NCI-H128 (cell line): ENCODE measurements around the gene RAB27A.
"Not testable (repeated sequence)": the region's sequence is repeated elsewhere in the genome, so short reads cannot be mapped to it uniquely, and the experiment has no call there.

ENCODE experiments used
- DNase-seq: peaks from one replicate; lab custom pipeline; 2025; ENCODE audit not compliant: unreplicated experiment; lab: John Stamatoyannopoulos, UW

The RAB27A gene

GRCh38 chr15:55289746-55290527 is at the start of gene RAB27A:
Gene RAB27A (minus strand): TSS chr15:55289813. CDS start chr15:55234934, 54,879 bp downstream.
- peak; percentile 52 for DNase-seq

GRCh38 chr15:55337160-55337559 is 47.5 kb upstream of the RAB27A start:
- no peak for DNase-seq

DNA sequence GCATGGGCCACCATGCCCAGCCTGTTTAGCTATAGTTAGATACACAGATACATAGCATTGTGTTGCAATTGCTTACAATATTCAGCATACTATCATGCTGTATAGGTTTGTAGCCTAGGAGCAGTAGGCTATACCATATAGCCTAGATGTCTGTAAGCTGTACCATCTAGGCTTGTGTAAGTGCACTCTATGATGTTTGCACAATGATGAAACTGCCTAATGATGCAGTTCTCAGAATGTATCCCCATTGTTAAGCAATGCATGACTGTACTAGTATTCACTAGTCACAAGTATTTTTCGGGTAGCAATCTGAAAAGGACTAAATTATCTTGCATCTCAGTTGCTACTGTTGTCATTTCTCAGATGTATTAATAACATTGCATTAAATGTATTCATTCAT is 45.4 kb upstream of the RAB27A start:
- no peak for DNase-seq

DNA sequence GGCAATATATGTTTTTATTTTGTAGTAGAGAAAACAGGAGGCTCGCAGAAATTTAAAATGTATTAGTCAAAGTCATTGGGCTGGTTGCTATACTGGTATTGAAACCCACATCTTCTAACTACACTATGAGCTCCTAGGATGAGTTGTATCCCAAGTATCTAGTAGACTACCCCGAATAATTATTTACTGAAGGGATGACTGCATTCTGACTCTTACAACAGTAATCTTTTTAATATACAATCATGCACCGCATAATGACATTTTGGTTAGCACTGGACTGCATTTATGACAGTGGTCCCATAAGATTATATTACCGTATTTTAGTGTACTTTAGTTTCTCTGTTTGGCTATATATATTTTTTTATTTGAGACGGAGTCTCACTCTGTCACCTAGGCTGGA is 44.8 kb upstream of the RAB27A start:
- DNase-seq = no peak

- DNase-seq = no peak
Observed at GRCh38 chr15:55327387-55327786, 37.8 kb upstream of the RAB27A start.

GRCh38 chr15:55322467-55322866 is 32.9 kb upstream of the RAB27A start:
- no peak for DNase-seq

DNA sequence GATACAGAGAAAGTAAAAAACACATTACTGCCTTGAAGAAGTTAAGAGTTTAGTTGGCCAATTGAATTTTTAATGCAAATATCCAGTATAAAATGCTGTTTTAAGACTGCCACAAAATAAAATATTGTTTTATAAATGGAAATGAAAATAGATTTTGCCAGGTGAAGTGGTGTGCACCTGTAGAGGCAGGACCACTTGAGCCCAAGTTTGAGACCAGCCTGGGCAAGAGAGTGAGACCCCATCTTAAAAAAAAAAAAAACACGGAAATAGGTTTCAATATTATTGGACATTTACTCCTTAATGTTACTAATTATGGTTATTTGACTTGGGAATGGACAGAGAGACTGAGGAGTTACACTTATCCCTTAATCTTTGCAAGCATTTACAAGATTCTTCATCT is 31.4 kb upstream of the RAB27A start:
- no peak for DNase-seq

- DNase-seq = no peak
Observed at GRCh38 chr15:55320238-55320550, 30.6 kb upstream of the RAB27A start.

GRCh38 chr15:55319537-55320237 is 30.1 kb upstream of the RAB27A start:
- no peak for DNase-seq

- DNase-seq = peak; percentile 36
Observed at GRCh38 chr15:55318588-55319494, 29.2 kb upstream of the RAB27A start, which contains the start of the genes PIGB and PIGBOS1. Gene PIGB (plus strand): TSS chr15:55319222. CDS start chr15:55319251, 29 bp downstream. Gene PIGBOS1 (minus strand): TSS chr15:55319123. CDS start chr15:55317792, 1,331 bp downstream.

DNA sequence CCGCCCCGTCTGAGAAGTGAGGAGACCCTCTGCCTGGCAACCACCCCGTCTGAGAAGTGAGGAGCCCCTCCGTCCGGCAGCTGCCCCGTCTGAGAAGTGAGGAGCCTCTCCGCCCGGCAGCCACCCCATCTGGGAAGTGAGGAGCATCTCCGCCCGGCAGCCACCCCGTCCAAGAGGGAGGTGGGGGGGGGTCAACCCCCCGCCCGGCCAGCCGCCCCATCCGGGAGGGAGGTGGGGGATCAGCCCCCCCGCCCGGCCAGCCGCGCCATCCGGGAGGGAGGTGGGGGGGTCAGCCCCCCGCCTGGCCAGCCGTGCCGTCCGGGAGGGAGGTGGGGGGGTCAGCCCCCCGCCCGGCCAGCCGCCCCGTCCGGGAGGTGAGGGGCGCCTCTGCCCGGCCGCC is 13.2 kb upstream of the RAB27A start:
- not testable (repeated sequence) for DNase-seq

GRCh38 chr15:55297315-55297714 is 7.7 kb upstream of the RAB27A start:
- no peak for DNase-seq

GRCh38 chr15:55290528-55291057 is 980 bp upstream of the RAB27A start:
- peak; percentile 52 for DNase-seq

- DNase-seq = no peak
Observed at GRCh38 chr15:55289011-55289745, 435 bp downstream of the RAB27A start.

DNA sequence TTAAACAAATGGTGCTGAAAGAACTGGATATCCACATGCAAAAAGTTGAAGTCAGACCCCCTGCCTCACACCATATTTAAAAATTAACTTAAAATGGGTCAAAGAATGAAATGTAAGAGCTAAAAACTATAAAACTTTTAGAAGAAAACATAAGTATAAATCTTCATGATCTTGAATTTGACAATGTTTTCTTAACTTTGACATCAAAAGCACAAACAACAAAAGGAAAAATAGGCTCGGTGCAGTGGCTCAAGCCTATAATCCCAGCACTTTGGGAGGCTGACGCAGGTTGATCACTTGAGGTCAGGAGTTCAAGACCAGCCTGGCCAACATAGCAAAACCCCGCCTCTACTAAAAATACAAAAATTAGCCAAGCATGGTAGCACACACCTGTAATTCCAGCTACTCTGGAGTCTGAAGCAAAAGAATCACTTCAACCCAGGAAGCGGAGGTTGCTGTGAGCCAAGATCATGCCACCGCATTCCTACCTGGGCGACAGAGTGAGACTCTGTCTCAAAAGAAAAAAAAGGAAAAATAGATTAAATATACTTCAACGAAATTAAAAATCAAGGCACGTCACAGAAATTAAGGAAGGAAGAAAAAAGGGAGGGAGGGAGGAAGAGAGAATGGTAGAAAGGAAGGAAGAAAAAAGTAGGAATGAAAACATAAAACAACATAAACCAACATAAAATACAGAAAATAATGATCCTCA is 1.5 kb downstream of the RAB27A start:
- DNase-seq = no peak

DNA sequence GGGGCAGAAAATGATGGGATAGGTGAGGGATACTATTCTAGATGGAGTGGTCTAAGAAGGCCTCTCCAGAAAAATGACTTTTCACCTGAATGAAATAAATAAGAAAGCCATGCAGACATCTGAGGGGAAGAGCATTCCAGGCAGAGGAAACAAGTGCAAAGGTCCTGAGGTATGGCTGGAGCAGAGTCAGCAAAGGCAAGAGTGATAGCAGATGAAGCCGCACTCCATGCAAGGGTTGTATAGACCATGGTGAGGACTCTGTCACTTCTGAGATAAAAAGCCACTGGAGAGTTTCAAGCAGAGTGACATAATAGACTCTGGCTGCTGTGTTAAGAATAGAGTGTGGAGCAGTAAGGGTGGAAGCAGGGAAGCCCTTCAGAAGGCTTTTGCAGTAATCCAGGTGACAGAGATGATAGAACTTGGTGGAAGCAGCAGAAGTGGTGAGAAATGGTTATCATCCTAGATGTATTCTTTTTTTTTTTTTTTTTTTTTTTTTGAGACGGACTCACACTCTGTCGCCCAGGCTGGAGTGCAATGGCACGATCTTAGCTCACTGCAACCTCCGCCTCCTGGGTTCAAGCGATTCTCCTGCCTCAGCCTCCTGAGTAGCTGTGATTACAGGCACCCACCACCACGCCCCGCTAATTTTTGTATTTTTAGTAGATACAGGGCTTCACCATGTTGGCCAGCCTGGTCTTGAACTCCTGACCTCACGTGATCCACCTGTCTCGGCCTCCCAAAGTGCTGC is 3.0 kb downstream of the RAB27A start:
- not testable (repeated sequence) for DNase-seq

DNA sequence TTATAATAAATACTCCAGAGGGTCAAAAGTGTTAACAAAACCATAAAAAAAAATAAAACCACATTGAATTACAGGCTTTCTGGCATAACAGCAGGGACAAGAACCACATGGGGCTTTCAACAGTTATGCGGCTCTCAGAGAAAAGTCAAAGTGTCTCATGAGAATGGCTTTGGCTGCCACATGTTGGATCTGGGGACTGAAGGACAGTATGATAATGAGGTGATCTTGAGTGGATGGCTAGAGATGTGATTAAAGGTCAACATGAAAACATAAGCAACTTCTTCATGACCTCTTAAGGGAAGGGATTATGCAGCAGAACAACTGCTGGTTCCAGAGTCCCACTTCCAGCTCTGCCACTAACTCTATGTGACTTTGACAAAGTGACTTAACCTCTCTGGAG is 5.2 kb downstream of the RAB27A start:
- no peak for DNase-seq

DNA sequence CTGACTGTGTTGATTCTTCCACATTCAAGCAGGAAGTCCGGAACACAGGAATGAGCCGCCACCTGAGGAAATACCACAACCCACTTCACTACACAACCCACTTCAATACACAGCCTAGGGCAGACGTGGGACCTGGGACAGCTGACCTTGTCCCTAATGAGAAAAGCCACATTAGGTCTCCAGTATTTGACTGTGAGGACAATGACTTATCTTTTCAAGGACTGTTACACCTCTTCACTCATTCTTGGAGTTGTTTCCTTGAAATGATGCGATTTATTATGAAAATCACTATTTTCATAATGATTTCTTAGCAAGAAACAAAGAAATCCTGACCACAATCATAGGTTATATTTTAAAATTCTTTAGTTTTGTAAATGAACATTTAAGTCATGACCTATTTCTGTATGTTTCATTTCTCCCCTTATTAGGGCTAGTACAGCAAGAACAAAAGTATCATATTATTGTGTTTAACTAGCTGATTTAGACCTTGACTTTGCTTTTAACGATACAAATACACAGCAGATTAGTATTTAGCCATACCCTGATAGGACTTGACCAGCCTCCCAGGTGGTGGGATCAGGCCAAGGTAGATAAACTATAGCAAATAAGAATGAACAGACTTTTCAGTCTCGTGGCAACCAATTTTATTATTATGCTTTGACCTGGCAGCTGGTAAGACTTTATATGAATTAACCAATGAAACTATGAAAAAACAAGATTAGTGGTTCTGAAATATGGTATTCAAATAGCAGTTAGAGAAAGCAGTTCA is 6.0 kb downstream of the RAB27A start:
- no peak for DNase-seq
